KOPT-K1 (cell line): ENCODE data around the gene CD209.

ENCODE experiments used
- H3K27ac ChIP-seq: fragments of 200-600 bp; sonication (generic); 2 replicates; pipeline ENCODE4 v1.5.1; 2016; ENCODE audit warnings: antibody characterized with exemption, mild to moderate bottlenecking, low read depth, low read length; ENCODE audit not compliant: poor library complexity, severe bottlenecking
- H3K36me3 ChIP-seq: fragments of 200-600 bp; sonication (generic); 2 replicates; pipeline ENCODE4 v1.5.1; 2017; ENCODE audit warnings: antibody characterized with exemption, mild to moderate bottlenecking, low read length, moderate library complexity; ENCODE audit not compliant: insufficient read depth
- H3K9me3 ChIP-seq: fragments of 200-600 bp; sonication (generic); 2 replicates; pipeline ENCODE4 v1.5.1; 2017; ENCODE audit warnings: antibody characterized with exemption, low read length, mild to moderate bottlenecking; ENCODE audit not compliant: insufficient read depth, poor library complexity, severe bottlenecking

CD209 gene

GRCh38 chr19:7734220-7735203 is 12.8 kb downstream of the CD209 start:
- Histone ChIP-seq H3K27ac (no peak overlapping the region), H3K9me3 (no peaks in the 10 kb centered on the region), H3K36me3 (no peaks in the 10 kb centered on the region)

GRCh38 chr19:7733376-7733775 is 14.0 kb downstream of the CD209 start:
- Histone ChIP-seq H3K36me3 (no peaks in the 10 kb centered on the region), H3K27ac (no peak overlapping the region), H3K9me3 (no peaks in the 10 kb centered on the region)

GRCh38 chr19:7732045-7732444 is 15.3 kb downstream of the CD209 start, which contains the start of gene CLEC4G:
TSS of gene CLEC4G (minus strand) at chr19:7732110. CDS start at chr19:7732102, 8 bp downstream.
- H3K36me3 ChIP-seq: no peaks in the 10 kb centered on the region
- H3K9me3 ChIP-seq: no peaks in the 10 kb centered on the region
- H3K27ac ChIP-seq: no peak within 1 kb of the TSS

- Histone ChIP-seq H3K36me3 (no peaks in the 10 kb centered on the region), H3K9me3 (no peaks in the 10 kb centered on the region), H3K27ac (no peak overlapping the region)
Observed at GRCh38 chr19:7731615-7732014, 15.7 kb downstream of the CD209 start.

GRCh38 chr19:7731218-7731595 is 16.1 kb downstream of the CD209 start:
- Histone ChIP-seq H3K27ac (no peak overlapping the region), H3K36me3 (no peaks in the 10 kb centered on the region), H3K9me3 (no peaks in the 10 kb centered on the region)

GRCh38 chr19:7730286-7731217 is 16.8 kb downstream of the CD209 start:
- H3K27ac ChIP-seq: no peak overlapping the region
- no peaks in the 10 kb centered on the region for H3K9me3 ChIP-seq
- H3K36me3 ChIP-seq: no peaks in the 10 kb centered on the region

- no peaks in the 10 kb centered on the region for H3K36me3 ChIP-seq
- H3K9me3 ChIP-seq: no peaks in the 10 kb centered on the region
- H3K27ac ChIP-seq: no peak overlapping the region
Observed at GRCh38 chr19:7729831-7730285, 17.5 kb downstream of the CD209 start.

- no peak overlapping the region for H3K27ac ChIP-seq
- H3K36me3 ChIP-seq: no peaks in the 10 kb centered on the region
- no peaks in the 10 kb centered on the region for H3K9me3 ChIP-seq
Observed at GRCh38 chr19:7729211-7729610, 18.1 kb downstream of the CD209 start.

GRCh38 chr19:7725791-7726190 is 21.5 kb downstream of the CD209 start:
- Histone ChIP-seq H3K36me3 (no peaks in the 10 kb centered on the region), H3K27ac (no peak overlapping the region), H3K9me3 (no peaks in the 10 kb centered on the region)

GRCh38 chr19:7722231-7722651 is 25.1 kb downstream of the CD209 start:
- Histone ChIP-seq H3K9me3 (no peaks in the 10 kb centered on the region), H3K36me3 (no peaks in the 10 kb centered on the region), H3K27ac (no peak overlapping the region)

GRCh38 chr19:7720351-7720750 is 27.0 kb downstream of the CD209 start:
- Histone ChIP-seq H3K27ac (no peak overlapping the region), H3K36me3 (no peaks in the 10 kb centered on the region)

GRCh38 chr19:7718668-7719067 is 28.7 kb downstream of the CD209 start:
- H3K36me3 ChIP-seq: no peaks in the 10 kb centered on the region
- peaks cover 9% of the 10 kb centered on the region for H3K9me3 ChIP-seq
- no peak overlapping the region for H3K27ac ChIP-seq

More at GRCh38 chr19:7720351-7720750, 27.0 kb downstream of the CD209 start:
- H3K9me3 ChIP-seq: peaks cover 9% of the 10 kb centered on the region

GRCh38 chr19:7716762-7717161 is 30.6 kb downstream of the CD209 start:
- H3K36me3 ChIP-seq: no peaks in the 10 kb centered on the region
- no peak overlapping the region for H3K27ac ChIP-seq
- peaks cover 9% of the 10 kb centered on the region for H3K9me3 ChIP-seq

GRCh38 chr19:7715671-7716070 is 31.7 kb downstream of the CD209 start:
- Histone ChIP-seq H3K9me3 (peaks cover 9% of the 10 kb centered on the region), H3K27ac (no peak overlapping the region), H3K36me3 (no peaks in the 10 kb centered on the region)

GRCh38 chr19:7710616-7711015 is 36.7 kb downstream of the CD209 start:
- H3K9me3 ChIP-seq: no peaks in the 10 kb centered on the region
- H3K27ac ChIP-seq: no peak overlapping the region

More at GRCh38 chr19:7710616-7711015, 36.7 kb downstream of the CD209 start:
- no peaks in the 10 kb centered on the region for H3K36me3 ChIP-seq
